IMR-90 (cell line): ENCODE results near the gene ALDH18A1. TPM values are rescaled to one million over a fixed set of nuclear protein-coding genes. Genes with fewer than 3 reads are reported as not detected.

Source experiments
- ATAC-seq: fragments of 200-7000 bp; cut with Tn5 transposase; 2 replicates; pipeline ENCODE4 v1.9.1; 2020; ENCODE audit warnings: low read depth, mild to moderate bottlenecking, moderate library complexity
- BruUV-seq: library from RNA; stranded (reverse); fragments of 400-500 nt; replicated peaks from 2 replicates; lab custom pipeline; 2021; lab: Mats Ljungman, UMichigan
- CTCF ChIA-PET: fragments of 300-600 bp; formaldehyde crosslinking; extraction: SDS; loops from one replicate; lab custom pipeline; 2021; ENCODE audit warnings: antibody characterized with exemption; lab: Yijun Ruan, JAX
- POLR2A ChIA-PET: fragments of 300-600 bp; sonication (Branson Sonifier 250); formaldehyde crosslinking; loops from one replicate; lab custom pipeline; 2022; ENCODE audit warnings: antibody characterized with exemption; ENCODE audit not compliant: unreplicated experiment; lab: Charles Lee
- DNase-seq: peaks from one replicate; pipeline ENCODE4 v3.0.0; 2013
- H2AFZ ChIP-seq: replicated peaks from 2 replicates; pipeline ENCODE3; 2013; ENCODE audit warnings: low read length, mild to moderate bottlenecking; ENCODE audit not compliant: poor library complexity
- H2AK5ac ChIP-seq: 2 replicates; pipeline ENCODE4 v1.6.1; 2013; ENCODE audit warnings: low read depth, low read length, inconsistent platforms
- H2AK9ac ChIP-seq: replicated peaks from 2 replicates; pipeline ENCODE3; 2013; ENCODE audit warnings: mild to moderate bottlenecking, low read depth, low read length, moderate library complexity; ENCODE audit not compliant: poor library complexity
- H2BK120ac ChIP-seq: 2 replicates; pipeline ENCODE4 v1.6.1; 2013; ENCODE audit warnings: low read depth, low read length, inconsistent platforms
- H2BK15ac ChIP-seq: 3 replicates; pipeline ENCODE4 v1.6.1; 2013; ENCODE audit warnings: low read depth, low read length, inconsistent platforms
- H2BK20ac ChIP-seq: 2 replicates; pipeline ENCODE4 v1.6.1; 2013; ENCODE audit warnings: low read depth, mild to moderate bottlenecking, inconsistent platforms, low read length, moderate library complexity
- H2BK5ac ChIP-seq: 2 replicates; pipeline ENCODE4 v1.6.1; 2013; ENCODE audit warnings: mild to moderate bottlenecking, low read depth, low read length, inconsistent platforms; ENCODE audit not compliant: poor library complexity, severe bottlenecking
- H3K14ac ChIP-seq: replicated peaks from 2 replicates; pipeline ENCODE4 v1.6.1; 2013; ENCODE audit warnings: low read depth, low read length, inconsistent platforms
- H3K18ac ChIP-seq: 2 replicates; pipeline ENCODE4 v1.6.1; 2013; ENCODE audit warnings: low read depth, low read length, control low read depth
- H3K23ac ChIP-seq: 2 replicates; pipeline ENCODE4 v1.6.1; 2013; ENCODE audit warnings: low read depth, low read length, inconsistent platforms
- H3K27ac ChIP-seq: 2 replicates; pipeline ENCODE4 v1.5.1; 2013; ENCODE audit warnings: mild to moderate bottlenecking, control low read depth, low read length; ENCODE audit not compliant: insufficient read depth
- H3K27me3 ChIP-seq: 2 replicates; pipeline ENCODE4 v1.6.1; 2013; ENCODE audit warnings: low read length; ENCODE audit not compliant: control insufficient read depth, insufficient read depth
- H3K36me3 ChIP-seq: 2 replicates; pipeline ENCODE4 v1.6.1; 2013; ENCODE audit warnings: low read length, mixed read lengths; ENCODE audit not compliant: control insufficient read depth, insufficient read depth
- H3K4ac ChIP-seq: 2 replicates; pipeline ENCODE4 v1.6.1; 2013; ENCODE audit warnings: low read depth, low read length, inconsistent platforms
- H3K4me1 ChIP-seq: 2 replicates; pipeline ENCODE4 v1.6.1; 2013; ENCODE audit warnings: low read length, mixed read lengths; ENCODE audit not compliant: control insufficient read depth, insufficient read depth
- H3K4me2 ChIP-seq: 2 replicates; pipeline ENCODE4 v1.6.1; 2013; ENCODE audit warnings: low read depth, mild to moderate bottlenecking, control low read depth, low read length, moderate library complexity
- H3K4me3 ChIP-seq: 2 replicates; pipeline ENCODE4 v1.5.1; 2013; ENCODE audit warnings: low read depth, mild to moderate bottlenecking, control low read depth, low read length, moderate library complexity; ENCODE audit not compliant: insufficient read depth
- H3K56ac ChIP-seq: 2 replicates; pipeline ENCODE4 v1.6.1; 2013; ENCODE audit warnings: low read length, inconsistent platforms; ENCODE audit not compliant: insufficient read depth; ENCODE audit errors: extremely low read depth
- H3K79me1 ChIP-seq, 2 experiments: 2 replicates each; pipeline ENCODE4 v1.6.1; 2013; ENCODE audit warnings: low read length in 2 of 2, inconsistent platforms in 1 of 2, low read depth in 1 of 2
- H3K9ac ChIP-seq: 2 replicates; pipeline ENCODE4 v1.6.1; 2013; ENCODE audit warnings: low read depth, low read length, control low read depth
- H3K9me1 ChIP-seq: 2 replicates; pipeline ENCODE4 v1.6.1; 2013; ENCODE audit warnings: low read length, inconsistent platforms; ENCODE audit not compliant: insufficient read depth
- H3K9me3 ChIP-seq: 2 replicates; pipeline ENCODE4 v1.6.1; 2013; ENCODE audit warnings: low read length; ENCODE audit not compliant: control insufficient read depth, insufficient read depth
- H4K20me1 ChIP-seq: 2 replicates; pipeline ENCODE4 v1.6.1; 2013; ENCODE audit warnings: low read length, inconsistent platforms; ENCODE audit not compliant: insufficient read depth
- H4K5ac ChIP-seq: 2 replicates; pipeline ENCODE4 v1.6.1; 2013; ENCODE audit warnings: mild to moderate bottlenecking, low read depth, low read length, control low read depth
- H4K8ac ChIP-seq, 2 experiments: 2 replicates each; pipeline ENCODE4 v1.6.1; 2013; ENCODE audit warnings: low read depth in 2 of 2, low read length in 2 of 2, control low read depth in 1 of 2, inconsistent platforms in 1 of 2
- H4K91ac ChIP-seq: 2 replicates; pipeline ENCODE4 v1.6.1; 2013; ENCODE audit warnings: low read depth, low read length, inconsistent platforms; ENCODE audit not compliant: insufficient read depth
- BHLHE40 ChIP-seq: fragments of 150-350 bp; IDR thresholded peaks from 2 replicates; pipeline ENCODE4 v1.6.1; 2016; ENCODE audit warnings: mild to moderate bottlenecking, low read depth, low read length
- CEBPB ChIP-seq: IDR thresholded peaks from 2 replicates; pipeline ENCODE4 v1.6.1; 2012; ENCODE audit warnings: low read depth, low read length, improper control_type of control experiment
- CHD1 ChIP-seq: IDR thresholded peaks from 2 replicates; pipeline ENCODE4 v1.6.1; 2012; ENCODE audit warnings: low read depth, low read length, improper control_type of control experiment
- FOS ChIP-seq: fragments of 150-350 bp; IDR thresholded peaks from 2 replicates; pipeline ENCODE4 v1.6.1; 2016; ENCODE audit warnings: low read depth, low read length
- MAFK ChIP-seq: IDR thresholded peaks from 2 replicates; pipeline ENCODE4 v1.6.1; 2012; ENCODE audit warnings: low read depth, low read length, improper control_type of control experiment
- NFE2L2 ChIP-seq: fragments of 150-350 bp; IDR thresholded peaks from 2 replicates; pipeline ENCODE4 v1.6.1; 2016; ENCODE audit warnings: low read depth, mild to moderate bottlenecking, low read length
- RAD21 ChIP-seq: IDR thresholded peaks from 2 replicates; pipeline ENCODE4 v1.6.1; 2012; ENCODE audit warnings: low read length, improper control_type of control experiment
- RFX5 ChIP-seq: IDR thresholded peaks from 2 replicates; pipeline ENCODE4 v1.8.0; 2012; ENCODE audit warnings: low read depth, mild to moderate bottlenecking, low read length, moderate library complexity
- dilution Hi-C: fragments of 300-500 bp; cut with HindIII; formaldehyde crosslinking; loops from one replicate; pipeline ENCODE4 v1.14.3; 2018; ENCODE audit warnings: low sequenced_read_pairs; ENCODE audit not compliant: unreplicated experiment
- in situ Hi-C: fragments of 300-500 bp; cut with MboI; formaldehyde crosslinking; loops from 3 replicates; pipeline ENCODE4 v1.14.3; 2019; ENCODE audit warnings: low sequenced_read_pairs, inconsistent platforms, mixed read lengths
- intact Hi-C: fragments of 100-400 bp; cut with micrococcal nuclease; formaldehyde crosslinking; loops from 2 replicates; pipeline ENCODE4 v1.10.0; 2022
- polyA plus RNA-seq, 3 experiments: library from polyadenylated mRNA; depleted of rRNA; stranded (reverse); fragments of >200 nt; gene quantifications; 2 replicates each; pipeline ENCODE4 v1.2.3, GENCODE V29; 2012; ENCODE audit warnings: low replicate concordance in 1 of 3
- total RNA-seq: library from RNA; depleted of rRNA; stranded (reverse); fragments of >200 nt; gene quantifications from 2 replicates; pipeline ENCODE4 v1.2.3, GENCODE V29; 2012
- TF ChIP-seq, protein P1 (sequence below): fragments of 150-350 bp; IDR thresholded peaks from 2 replicates; pipeline ENCODE4 v1.6.1; 2016; ENCODE audit warnings: low read depth, mild to moderate bottlenecking, low read length, moderate library complexity, borderline replicate concordance

ALDH18A1 gene
- total and polyA plus RNA-seq, 2 of the 4 experiments (the other 2 are of a cell fraction), result 93.4 to 232 TPM

DNA sequence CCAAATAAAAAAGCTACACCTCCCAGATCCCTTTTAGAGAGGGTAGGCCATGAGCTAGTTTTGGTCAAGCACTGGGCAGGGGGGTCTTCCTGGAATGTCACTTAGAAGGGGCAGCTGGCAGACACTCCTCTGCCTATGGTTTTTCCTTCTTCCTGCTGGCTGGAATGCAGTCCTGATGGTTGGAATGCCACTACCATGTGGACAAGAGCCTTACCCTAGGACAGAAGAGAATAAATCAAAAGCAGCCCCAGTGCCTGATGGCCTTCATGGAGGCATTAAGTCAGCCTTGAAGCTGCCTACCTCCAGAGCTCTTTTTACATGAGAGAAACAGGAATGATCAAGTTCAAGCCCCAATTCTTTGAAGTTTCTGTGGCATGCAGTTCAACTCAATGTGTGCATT lies 51.9 kb downstream of the ALDH18A1 start:
- H3K9me1 ChIP-seq, result no peaks in the 10 kb centered on the region
- POLR2A ChIA-PET, result interaction anchor here (0.6 kb wide), 1 partner anchor 471 kb away, joined by 4 read pairs; no protein-coding TSS in a partner anchor
- H2BK5ac ChIP-seq, result no peak overlapping the region
- no peak overlapping the region for H3K18ac ChIP-seq
- no peaks in the 10 kb centered on the region; a peak in 1 of 4 replicates for H3K79me1 ChIP-seq
- H3K56ac ChIP-seq, result no peak overlapping the region
- no peak overlapping the region for H2BK15ac ChIP-seq
- H4K8ac ChIP-seq, result no peak overlapping the region
- no peaks in the 10 kb centered on the region for H3K9me3 ChIP-seq
- H3K14ac ChIP-seq, result no peak overlapping the region
- no TSS peak for BruUV-seq
- H3K4me1 ChIP-seq, result peaks cover 3% of the 10 kb centered on the region
- H3K4me2 ChIP-seq, result no peak overlapping the region
- in situ Hi-C loops (loop anchor here (5.0 to 10.0 kb wide), 2 partner anchors 172 to 470 kb away; no protein-coding TSS in a partner anchor), dilution Hi-C loops (no loop called here), intact Hi-C loops (loop anchor here (5.0 kb wide), 1 partner anchor 422 kb away; no protein-coding TSS in a partner anchor)
- H2BK20ac ChIP-seq, result no peak overlapping the region
- no peak overlapping the region for H2AK9ac ChIP-seq
- CTCF ChIA-PET, result interaction anchor here (1.9 kb wide), 1 partner anchor 174 kb away, joined by 7 read pairs; no protein-coding TSS in a partner anchor
- H3K4me3 ChIP-seq, result no peak overlapping the region
- H2AFZ ChIP-seq, result no peak overlapping the region
- no peak overlapping the region for H2AK5ac ChIP-seq
- H3K4ac ChIP-seq, result no peak overlapping the region
- no peaks in the 10 kb centered on the region for H4K20me1 ChIP-seq
- H3K9ac ChIP-seq, result no peak overlapping the region
- TF ChIP-seq BHLHE40, result no peak
- TF ChIP-seq CHD1, result no peak
- TF ChIP-seq RAD21, result no peak
- TF ChIP-seq FOS, result no peak
- no peak for TF ChIP-seq NFE2L2
- no peak for TF ChIP-seq MAFK
- no peak for TF ChIP-seq CEBPB
- no peak for TF ChIP-seq RFX5
- TF ChIP-seq, protein P1, sequence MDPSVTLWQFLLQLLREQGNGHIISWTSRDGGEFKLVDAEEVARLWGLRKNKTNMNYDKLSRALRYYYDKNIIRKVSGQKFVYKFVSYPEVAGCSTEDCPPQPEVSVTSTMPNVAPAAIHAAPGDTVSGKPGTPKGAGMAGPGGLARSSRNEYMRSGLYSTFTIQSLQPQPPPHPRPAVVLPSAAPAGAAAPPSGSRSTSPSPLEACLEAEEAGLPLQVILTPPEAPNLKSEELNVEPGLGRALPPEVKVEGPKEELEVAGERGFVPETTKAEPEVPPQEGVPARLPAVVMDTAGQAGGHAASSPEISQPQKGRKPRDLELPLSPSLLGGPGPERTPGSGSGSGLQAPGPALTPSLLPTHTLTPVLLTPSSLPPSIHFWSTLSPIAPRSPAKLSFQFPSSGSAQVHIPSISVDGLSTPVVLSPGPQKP, result no peak
- DNase-seq (no peak), ATAC-seq (no peak)
- no peak overlapping the region for H3K27ac ChIP-seq
- H3K23ac ChIP-seq, result no peak overlapping the region
- peaks cover 29% of the 10 kb centered on the region for H3K36me3 ChIP-seq
- no peak overlapping the region for H2BK120ac ChIP-seq
- no peaks in the 10 kb centered on the region for H3K27me3 ChIP-seq
- H4K91ac ChIP-seq, result no peak overlapping the region
- H4K5ac ChIP-seq, result no peak overlapping the region
